Stimulated activated memory B cell treated with anti-CD40 and anti-IgM and Interleukin-4, amounts not matched to agents 10 μg/mL and 1 μg/mL and 100 μg/mL, for 72 hours (primary cell): Measurements from ENCODE around the gene BDKRB2.

Experiments used
- ATAC-seq: fragments of 150-1000 bp; cut with Tn5 transposase; 2 replicates; pipeline ENCODE4 v1.10.0; 2021
- H3K27ac Mint-ChIP-seq: one replicate; pipeline ENCODE4 v1.8.0; 2022; ENCODE audit warnings: mild to moderate bottlenecking, mixed read lengths
- H3K27me3 Mint-ChIP-seq: one replicate; pipeline ENCODE4 v1.8.0; 2022; ENCODE audit warnings: mixed read lengths
- H3K36me3 Mint-ChIP-seq: one replicate; pipeline ENCODE4 v1.8.0; 2022; ENCODE audit warnings: mixed read lengths
- H3K4me1 Mint-ChIP-seq: one replicate; pipeline ENCODE4 v1.8.0; 2022; ENCODE audit warnings: mixed read lengths
- H3K4me3 Mint-ChIP-seq: one replicate; pipeline ENCODE4 v1.8.0; 2022; ENCODE audit warnings: mild to moderate bottlenecking, moderate library complexity, mixed read lengths
- H3K9me3 Mint-ChIP-seq: one replicate; pipeline ENCODE4 v1.8.0; 2022; ENCODE audit warnings: mixed read lengths

The BDKRB2 gene

GRCh38 chr14:96272777-96273473, 68.3 kb downstream of the BDKRB2 start:
- no peak for ATAC-seq

GRCh38 chr14:96273629-96274028, 69.0 kb downstream of the BDKRB2 start:
- H3K9me3 Mint-ChIP-seq: peaks cover 3% of the 10 kb centered on the region
- H3K27ac Mint-ChIP-seq: no peak overlapping the region
- no peaks in the 10 kb centered on the region for H3K27me3 Mint-ChIP-seq
- H3K4me1 Mint-ChIP-seq: no peaks in the 10 kb centered on the region
- no peak overlapping the region for H3K4me3 Mint-ChIP-seq
- no peak for ATAC-seq
- H3K36me3 Mint-ChIP-seq: no peaks in the 10 kb centered on the region

More at GRCh38 chr14:96272777-96273473, 68.3 kb downstream of the BDKRB2 start:
- no peaks in the 10 kb centered on the region for H3K4me1 Mint-ChIP-seq
- no peaks in the 10 kb centered on the region for H3K27me3 Mint-ChIP-seq
- H3K36me3 Mint-ChIP-seq: no peaks in the 10 kb centered on the region
- no peak overlapping the region for H3K27ac Mint-ChIP-seq
- H3K4me3 Mint-ChIP-seq: no peak overlapping the region
- H3K9me3 Mint-ChIP-seq: peaks cover 3% of the 10 kb centered on the region

GRCh38 chr14:96274122-96274521, 69.5 kb downstream of the BDKRB2 start:
- Mint-ChIP-seq H3K4me3 (no peak overlapping the region), H3K4me1 (no peaks in the 10 kb centered on the region), H3K27ac (no peak overlapping the region), H3K9me3 (peaks cover 3% of the 10 kb centered on the region), H3K27me3 (no peaks in the 10 kb centered on the region), H3K36me3 (peaks cover 1% of the 10 kb centered on the region)
- ATAC-seq: no peak

- H3K36me3 Mint-ChIP-seq: peaks cover 6% of the 10 kb centered on the region
- H3K4me3 Mint-ChIP-seq: no peak overlapping the region
- no peak for ATAC-seq
- H3K4me1 Mint-ChIP-seq: no peaks in the 10 kb centered on the region
- H3K27ac Mint-ChIP-seq: no peak overlapping the region
- peaks cover 7% of the 10 kb centered on the region for H3K9me3 Mint-ChIP-seq
- no peaks in the 10 kb centered on the region for H3K27me3 Mint-ChIP-seq
Measured at GRCh38 chr14:96274543-96274942, 69.9 kb downstream of the BDKRB2 start.

GRCh38 chr14:96275177-96276112, 70.8 kb downstream of the BDKRB2 start:
- peaks cover 13% of the 10 kb centered on the region for H3K36me3 Mint-ChIP-seq
- no peak overlapping the region for H3K27ac Mint-ChIP-seq
- ATAC-seq: no peak
- no peaks in the 10 kb centered on the region for H3K4me1 Mint-ChIP-seq
- H3K9me3 Mint-ChIP-seq: peaks cover 7% of the 10 kb centered on the region
- no peaks in the 10 kb centered on the region for H3K27me3 Mint-ChIP-seq
- H3K4me3 Mint-ChIP-seq: no peak overlapping the region

- Mint-ChIP-seq H3K9me3 (peaks cover 7% of the 10 kb centered on the region), H3K36me3 (peaks cover 14% of the 10 kb centered on the region), H3K4me3 (no peak overlapping the region), H3K27me3 (no peaks in the 10 kb centered on the region), H3K4me1 (no peaks in the 10 kb centered on the region), H3K27ac (no peak overlapping the region)
- no peak for ATAC-seq
Measured at GRCh38 chr14:96277890-96278289, 73.3 kb downstream of the BDKRB2 start.

GRCh38 chr14:96279564-96279963, 74.9 kb downstream of the BDKRB2 start:
- H3K27ac Mint-ChIP-seq: no peak overlapping the region

GRCh38 chr14:96280104-96280503, 75.5 kb downstream of the BDKRB2 start:
- H3K9me3 Mint-ChIP-seq: peaks cover 7% of the 10 kb centered on the region
- H3K36me3 Mint-ChIP-seq: peaks cover 32% of the 10 kb centered on the region
- H3K27me3 Mint-ChIP-seq: no peaks in the 10 kb centered on the region
- no peak overlapping the region for H3K27ac Mint-ChIP-seq
- H3K4me1 Mint-ChIP-seq: no peaks in the 10 kb centered on the region
- ATAC-seq: no peak
- no peak overlapping the region for H3K4me3 Mint-ChIP-seq

More at GRCh38 chr14:96279564-96279963, 74.9 kb downstream of the BDKRB2 start:
- Mint-ChIP-seq H3K36me3 (peaks cover 27% of the 10 kb centered on the region), H3K27me3 (no peaks in the 10 kb centered on the region), H3K4me1 (no peaks in the 10 kb centered on the region), H3K4me3 (no peak overlapping the region), H3K9me3 (peaks cover 7% of the 10 kb centered on the region)
- no peak for ATAC-seq

- H3K4me1 Mint-ChIP-seq: no peaks in the 10 kb centered on the region
- ATAC-seq: no peak
- H3K36me3 Mint-ChIP-seq: peaks cover 41% of the 10 kb centered on the region
- peaks cover 7% of the 10 kb centered on the region for H3K9me3 Mint-ChIP-seq
- no peak overlapping the region for H3K27ac Mint-ChIP-seq
- no peak overlapping the region for H3K4me3 Mint-ChIP-seq
- H3K27me3 Mint-ChIP-seq: no peaks in the 10 kb centered on the region
Measured at GRCh38 chr14:96281486-96281885, 76.8 kb downstream of the BDKRB2 start.

- Mint-ChIP-seq H3K36me3 (peaks cover 63% of the 10 kb centered on the region), H3K27me3 (no peaks in the 10 kb centered on the region), H3K4me1 (no peaks in the 10 kb centered on the region), H3K27ac (no peak overlapping the region), H3K9me3 (peaks cover 4% of the 10 kb centered on the region), H3K4me3 (no peak overlapping the region)
- no peak for ATAC-seq
Measured at GRCh38 chr14:96284008-96284407, 79.4 kb downstream of the BDKRB2 start.

GRCh38 chr14:96284430-96284829, 79.8 kb downstream of the BDKRB2 start:
- peaks cover 63% of the 10 kb centered on the region for H3K36me3 Mint-ChIP-seq

GRCh38 chr14:96285667-96286066, 81.0 kb downstream of the BDKRB2 start:
- Mint-ChIP-seq H3K27me3 (no peaks in the 10 kb centered on the region), H3K27ac (peak overlapping the region; percentile 44), H3K4me1 (no peaks in the 10 kb centered on the region), H3K9me3 (no peaks in the 10 kb centered on the region), H3K4me3 (no peak overlapping the region), H3K36me3 (peaks cover 65% of the 10 kb centered on the region)
- no peak for ATAC-seq

More at GRCh38 chr14:96284430-96284829, 79.8 kb downstream of the BDKRB2 start:
- Mint-ChIP-seq H3K27ac (no peak overlapping the region), H3K9me3 (peaks cover under 1% of the 10 kb centered on the region), H3K27me3 (no peaks in the 10 kb centered on the region), H3K4me1 (no peaks in the 10 kb centered on the region), H3K4me3 (no peak overlapping the region)
- no peak for ATAC-seq

GRCh38 chr14:96286251-96286650, 81.6 kb downstream of the BDKRB2 start:
- H3K27ac Mint-ChIP-seq: no peak overlapping the region
- no peak for ATAC-seq
- H3K36me3 Mint-ChIP-seq: peaks cover 65% of the 10 kb centered on the region
- no peaks in the 10 kb centered on the region for H3K9me3 Mint-ChIP-seq
- no peak overlapping the region for H3K4me3 Mint-ChIP-seq
- H3K27me3 Mint-ChIP-seq: no peaks in the 10 kb centered on the region
- H3K4me1 Mint-ChIP-seq: no peaks in the 10 kb centered on the region

GRCh38 chr14:96287856-96288255, 83.2 kb downstream of the BDKRB2 start:
- H3K27me3 Mint-ChIP-seq: no peaks in the 10 kb centered on the region

More at GRCh38 chr14:96287856-96288255, 83.2 kb downstream of the BDKRB2 start:
- no peaks in the 10 kb centered on the region for H3K4me1 Mint-ChIP-seq
- no peaks in the 10 kb centered on the region for H3K9me3 Mint-ChIP-seq
- no peak for ATAC-seq
- no peak overlapping the region for H3K4me3 Mint-ChIP-seq
- H3K27ac Mint-ChIP-seq: no peak overlapping the region
- H3K36me3 Mint-ChIP-seq: peaks cover 64% of the 10 kb centered on the region
